ENCODE data around the gene RXRG. TPM values are rescaled to one million over a fixed set of nuclear protein-coding genes. Genes with fewer than 3 reads are reported as not detected.

The RXRG gene
- polyA plus RNA-seq, 1 of the 3 experiments (the other 2 are of a cell fraction), result not detected

GRCh38 chr1:165364568-165365133 lies 80.3 kb downstream of the RXRG start:
- H3K27ac ChIP-seq (ENCODE audit: low read depth in 2 of 2, low read length in 1 of 2), result no peak overlapping the region
- TF ChIP-seq POLR2AphosphoS5 (IDR thresholded peaks at IDR 0.05; ENCODE audit: low read depth, low read length) (no peak), NFIC (IDR thresholded peaks at IDR 0.05; ENCODE audit: borderline replicate concordance) (no peak), USF2 (IDR thresholded peaks at IDR 0.05; ENCODE audit: borderline replicate concordance, low read depth, low read length) (no peak), JUND (IDR thresholded peaks at IDR 0.05) (no peak), RAD21 (IDR thresholded peaks at IDR 0.05; ENCODE audit: low read length) (no peak), IRF3 (IDR thresholded peaks at IDR 0.05; ENCODE audit: low read depth, low read length) (no peak), RXRA (IDR thresholded peaks at IDR 0.05; ENCODE audit: borderline replicate concordance, low read depth) (no peak), SMC3 (IDR thresholded peaks at IDR 0.05; ENCODE audit: low read depth, low read length) (no peak)
- no peaks in the 10 kb centered on the region for H3F3A ChIP-seq (replicated peaks; ENCODE audit: insufficient read depth)
- no peaks in the 10 kb centered on the region for H3K9me3 ChIP-seq
- 13% methylated on average over 3 of the region's 6 CpGs for WGBS (ENCODE audit: low lambda C conversion rate)
- no peak overlapping the region for H2AFZ ChIP-seq (ENCODE audit: low read depth)
- DNase-seq, result no peak
- no peaks in the 10 kb centered on the region; the same call in 1 of the 2 replicates for H3K27me3 ChIP-seq (ENCODE audit: insufficient read depth)
- no peaks in the 10 kb centered on the region for H3K4me1 ChIP-seq (ENCODE audit: control insufficient read depth in 1 of 2, insufficient read depth in 2 of 2, low read depth in 1 of 2, low read length in 1 of 2)
- no peak overlapping the region for H3K9ac ChIP-seq
- no peaks in the 10 kb centered on the region for H4K20me1 ChIP-seq (ENCODE audit: insufficient read depth)
- H3K79me2 ChIP-seq (ENCODE audit: insufficient read depth), result no peaks in the 10 kb centered on the region
- no peaks in the 10 kb centered on the region for H3K9me2 ChIP-seq
- POLR2A ChIA-PET, result no interaction called here
- H3K36me3 ChIP-seq (replicated peaks in 1 of 2; ENCODE audit: control insufficient read depth in 1 of 2, insufficient read depth in 2 of 2, low read length in 1 of 2), result no peaks in the 10 kb centered on the region
- H3K4me3 ChIP-seq (ENCODE audit: low read depth in 2 of 2, low read length in 1 of 2), result no peak overlapping the region
- CTCF ChIA-PET, result interaction anchor here (1.0 to 2.2 kb wide), 5 partner anchors 10 to 251 kb away, joined by 3 to 7 read pairs (median 4); no protein-coding TSS in a partner anchor
- no peak overlapping the region for H3K4me2 ChIP-seq

GRCh38 chr1:165356876-165357275 lies 88.0 kb downstream of the RXRG start:
- no peak for DNase-seq
- H3K27me3 ChIP-seq (ENCODE audit: insufficient read depth), result peaks cover 45% of the 10 kb centered on the region
- H3K9me3 ChIP-seq, result no peaks in the 10 kb centered on the region
- no peaks in the 10 kb centered on the region for H3K9me2 ChIP-seq
- H3K4me1 ChIP-seq (ENCODE audit: control insufficient read depth in 1 of 2, insufficient read depth in 2 of 2, low read depth in 1 of 2, low read length in 1 of 2), result no peaks in the 10 kb centered on the region
- WGBS (ENCODE audit: low lambda C conversion rate), result 59% methylated on average over 19 of the region's 25 CpGs
- POLR2A ChIA-PET, result no interaction called here
- no peak overlapping the region for H3K4me2 ChIP-seq
- no peaks in the 10 kb centered on the region for H3K79me2 ChIP-seq (ENCODE audit: insufficient read depth)
- CTCF ChIA-PET, result interaction anchor here (7.8 kb wide), 1 partner anchor 11 kb away, joined by 75 read pairs; no protein-coding TSS in a partner anchor
- TF ChIP-seq EP300 (IDR thresholded peaks at IDR 0.05; ENCODE audit: borderline replicate concordance in 1 of 2, low read depth in 1 of 2, low read length in 1 of 2), result no peak
- TF ChIP-seq JUND (IDR thresholded peaks at IDR 0.05), result no peak
- no peak for TF ChIP-seq IRF3 (IDR thresholded peaks at IDR 0.05; ENCODE audit: low read depth, low read length)
- no peak for TF ChIP-seq RCOR1 (IDR thresholded peaks at IDR 0.05; ENCODE audit: low read length)
- no peak for TF ChIP-seq NFIC (IDR thresholded peaks at IDR 0.05; ENCODE audit: borderline replicate concordance)
- no peak for TF ChIP-seq MAX (IDR thresholded peaks at IDR 0.05; ENCODE audit: low read depth)
- TF ChIP-seq MXI1 (IDR thresholded peaks at IDR 0.05; ENCODE audit: low read depth, low read length), result no peak
- no peak for TF ChIP-seq YY1 (IDR thresholded peaks at IDR 0.05; ENCODE audit: low read depth)
- no peak for TF ChIP-seq GATA2 (CRISPR knock-in tag; IDR thresholded peaks at IDR 0.05)
- TF ChIP-seq FOSL2 (IDR thresholded peaks at IDR 0.05; ENCODE audit: borderline replicate concordance, low read depth), result no peak
- no peak for TF ChIP-seq USF2 (IDR thresholded peaks at IDR 0.05; ENCODE audit: borderline replicate concordance, low read depth, low read length)
- no peak for TF ChIP-seq SMC3 (IDR thresholded peaks at IDR 0.05; ENCODE audit: low read depth, low read length)
- TF ChIP-seq RFX5 (IDR thresholded peaks at IDR 0.05; ENCODE audit: low read length), result no peak
- no peak overlapping the region for H3K27ac ChIP-seq (ENCODE audit: low read depth in 2 of 2, low read length in 1 of 2)
- H3K9ac ChIP-seq, result no peak overlapping the region
- H3K36me3 ChIP-seq (replicated peaks in 1 of 2; ENCODE audit: control insufficient read depth in 1 of 2, insufficient read depth in 2 of 2, low read length in 1 of 2), result no peaks in the 10 kb centered on the region
- H3K4me3 ChIP-seq (ENCODE audit: low read depth in 2 of 2, low read length in 1 of 2), result no peak overlapping the region
- H2AFZ ChIP-seq (ENCODE audit: low read depth), result no peak overlapping the region
- no peaks in the 10 kb centered on the region for H3F3A ChIP-seq (replicated peaks; ENCODE audit: insufficient read depth)
- H4K20me1 ChIP-seq (ENCODE audit: insufficient read depth), result no peaks in the 10 kb centered on the region
